ENCODE data around the gene MORF4L2. TPM values are rescaled to one million over a fixed set of nuclear protein-coding genes. Genes with fewer than 3 reads are reported as not detected.

Gene MORF4L2
- total RNA-seq, 1 donor from 2014 or later = 1,394 TPM

DNA sequence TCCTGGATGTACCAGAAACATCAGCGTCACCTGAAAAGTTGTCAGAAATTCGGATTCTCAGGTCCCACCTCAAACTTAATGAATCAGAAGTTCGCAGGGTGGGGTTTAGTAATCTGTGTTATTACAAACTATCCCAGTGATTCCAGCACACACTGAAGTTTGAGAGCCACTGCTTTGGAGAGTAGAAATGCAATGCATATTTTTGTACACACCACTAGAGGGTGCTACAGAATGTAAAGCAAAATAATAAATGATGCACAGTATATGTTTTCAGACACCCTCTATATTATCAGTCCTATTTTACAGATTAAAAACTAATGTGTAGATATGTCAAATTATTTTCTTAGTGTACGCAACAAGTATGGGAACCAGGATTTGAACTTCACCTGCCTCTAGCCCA lies 2.4 kb upstream of the MORF4L2 start:
- peaks cover 13% of the 10 kb centered on the region for H4K20me1 ChIP-seq (ENCODE audit: low read depth)
- Mint-ChIP-seq H3K9me3 (no peaks in the 10 kb centered on the region), H3K27ac (no peak overlapping the region), H3K4me3 (no peak overlapping the region), H3K4me1 (peaks cover 4% of the 10 kb centered on the region), H3K27me3 (ENCODE audit: insufficient read depth, low read depth) (no peaks in the 10 kb centered on the region), H3K36me3 (peaks cover under 1% of the 10 kb centered on the region)
- DNase-seq (ENCODE audit: low spot score) = peak; percentile 61
- peaks cover 13% of the 10 kb centered on the region for H3K4me1 ChIP-seq
- no peaks in the 10 kb centered on the region for H3K9me3 ChIP-seq (ENCODE audit: low read depth)
- TF ChIP-seq, protein P1, sequence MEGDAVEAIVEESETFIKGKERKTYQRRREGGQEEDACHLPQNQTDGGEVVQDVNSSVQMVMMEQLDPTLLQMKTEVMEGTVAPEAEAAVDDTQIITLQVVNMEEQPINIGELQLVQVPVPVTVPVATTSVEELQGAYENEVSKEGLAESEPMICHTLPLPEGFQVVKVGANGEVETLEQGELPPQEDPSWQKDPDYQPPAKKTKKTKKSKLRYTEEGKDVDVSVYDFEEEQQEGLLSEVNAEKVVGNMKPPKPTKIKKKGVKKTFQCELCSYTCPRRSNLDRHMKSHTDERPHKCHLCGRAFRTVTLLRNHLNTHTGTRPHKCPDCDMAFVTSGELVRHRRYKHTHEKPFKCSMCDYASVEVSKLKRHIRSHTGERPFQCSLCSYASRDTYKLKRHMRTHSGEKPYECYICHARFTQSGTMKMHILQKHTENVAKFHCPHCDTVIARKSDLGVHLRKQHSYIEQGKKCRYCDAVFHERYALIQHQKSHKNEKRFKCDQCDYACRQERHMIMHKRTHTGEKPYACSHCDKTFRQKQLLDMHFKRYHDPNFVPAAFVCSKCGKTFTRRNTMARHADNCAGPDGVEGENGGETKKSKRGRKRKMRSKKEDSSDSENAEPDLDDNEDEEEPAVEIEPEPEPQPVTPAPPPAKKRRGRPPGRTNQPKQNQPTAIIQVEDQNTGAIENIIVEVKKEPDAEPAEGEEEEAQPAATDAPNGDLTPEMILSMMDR (IDR thresholded peaks at IDR 0.05) = peak; percentile 81
- TF ChIP-seq EZH2phosphoT487 (IDR thresholded peaks at IDR 0.05) = no peak
- peaks cover 25% of the 10 kb centered on the region for H3K79me2 ChIP-seq (ENCODE audit: low read depth)
- H3K9ac ChIP-seq = no peak overlapping the region
- peaks cover 39% of the 10 kb centered on the region for H3F3A ChIP-seq (ENCODE audit: low read depth)
- no peak overlapping the region for H3K4me3 ChIP-seq
- no peaks in the 10 kb centered on the region for H3K27me3 ChIP-seq
- no peak overlapping the region for H3K27ac ChIP-seq
- peak overlapping the region; percentile 32 for H2AFZ ChIP-seq (replicated peaks)
- H3K36me3 ChIP-seq = peaks cover 13% of the 10 kb centered on the region
- peak overlapping the region; percentile 77 for H3K4me2 ChIP-seq

DNA sequence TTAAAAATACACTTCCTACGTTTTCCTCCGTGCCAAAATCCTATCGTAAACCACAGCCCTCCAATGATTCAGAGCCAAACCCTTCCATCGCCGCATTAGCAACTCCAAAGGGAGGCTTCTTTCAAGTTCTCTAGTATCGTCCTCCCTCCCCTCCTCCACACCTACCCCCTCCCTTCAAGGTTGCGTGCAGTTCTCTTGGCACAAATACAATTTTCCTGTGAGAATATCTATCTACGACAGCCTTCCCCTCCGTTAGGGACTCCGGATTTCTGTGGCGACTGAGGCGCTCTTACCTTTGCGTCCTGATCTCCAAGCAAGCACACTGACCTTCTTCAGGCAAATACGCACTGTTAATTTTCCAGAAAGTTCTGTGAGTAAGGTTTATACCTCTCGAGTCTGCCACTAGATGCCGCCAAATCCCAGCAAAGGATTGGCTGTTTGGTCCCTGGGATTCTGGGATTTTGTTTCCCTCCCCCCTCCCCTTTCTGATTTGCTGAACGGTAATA lies 1.2 kb upstream of the MORF4L2 start:
- H3K36me3 ChIP-seq = peaks cover 20% of the 10 kb centered on the region
- peaks cover 6% of the 10 kb centered on the region for H3K36me3 Mint-ChIP-seq
- peaks cover 46% of the 10 kb centered on the region for H3F3A ChIP-seq (ENCODE audit: low read depth)
- peaks cover 14% of the 10 kb centered on the region for H3K4me1 ChIP-seq
- no peaks in the 10 kb centered on the region for H3K9me3 ChIP-seq (ENCODE audit: low read depth)
- H4K20me1 ChIP-seq (ENCODE audit: low read depth) = peaks cover 21% of the 10 kb centered on the region
- H3K4me2 ChIP-seq = peak overlapping the region; percentile 77
- peak; percentile 89 for DNase-seq (ENCODE audit: low spot score)
- no peak overlapping the region for H3K9ac ChIP-seq
- H3K4me3 Mint-ChIP-seq = no peak overlapping the region
- TF ChIP-seq EZH2 (IDR thresholded peaks at IDR 0.05) = no peak
- TF ChIP-seq, protein P1 (IDR thresholded peaks at IDR 0.05) = peak; percentile 86
- peak overlapping the region; percentile 89 for H3K4me3 ChIP-seq
- H3K9me3 Mint-ChIP-seq = no peaks in the 10 kb centered on the region
- peak overlapping the region; percentile 83 for H3K27ac ChIP-seq
- H2AFZ ChIP-seq (replicated peaks) = peak overlapping the region; percentile 44
- no peaks in the 10 kb centered on the region for H3K27me3 ChIP-seq
- H3K27me3 Mint-ChIP-seq (ENCODE audit: insufficient read depth, low read depth) = no peaks in the 10 kb centered on the region
- H3K4me1 Mint-ChIP-seq = peaks cover 4% of the 10 kb centered on the region
- H3K79me2 ChIP-seq (ENCODE audit: low read depth) = peaks cover 37% of the 10 kb centered on the region
- no peak overlapping the region for H3K27ac Mint-ChIP-seq

DNA sequence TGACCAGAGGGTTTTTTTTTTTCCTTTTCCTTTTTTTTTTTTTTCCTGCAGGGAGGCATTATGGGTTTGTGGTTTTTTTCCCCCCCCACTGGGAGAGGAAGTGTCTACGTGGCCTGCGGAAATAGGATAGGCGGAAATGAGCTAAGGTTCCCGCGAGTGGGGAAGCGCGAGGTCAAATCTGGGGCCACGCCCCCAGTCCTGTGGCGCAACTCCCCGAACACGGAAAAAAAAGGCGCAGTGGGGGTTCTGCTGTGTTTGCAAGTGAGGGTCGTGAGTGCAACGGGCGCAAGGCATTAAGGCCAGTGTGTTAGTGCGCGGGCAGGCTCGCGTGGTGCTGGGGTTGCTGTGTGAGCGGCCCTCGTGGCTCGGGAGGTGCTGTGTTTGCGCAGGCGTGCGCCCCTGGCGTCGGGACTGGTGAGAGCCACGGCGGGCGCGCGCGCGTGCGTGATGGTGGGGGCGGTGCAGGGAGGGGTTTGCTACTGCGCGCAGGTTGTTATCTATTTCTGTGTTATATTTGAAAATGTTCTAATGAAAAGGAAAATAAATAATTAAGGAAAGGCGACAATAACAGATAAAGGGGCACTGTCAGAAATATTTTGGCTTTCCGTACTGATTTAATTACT lies 685 bp upstream of the MORF4L2 start:
- H3K4me1 Mint-ChIP-seq = peaks cover 4% of the 10 kb centered on the region
- peaks cover 52% of the 10 kb centered on the region for H3F3A ChIP-seq (ENCODE audit: low read depth)
- H2AFZ ChIP-seq (replicated peaks) = peak overlapping the region; percentile 44
- H3K36me3 Mint-ChIP-seq = peaks cover 6% of the 10 kb centered on the region
- peaks cover 25% of the 10 kb centered on the region for H3K36me3 ChIP-seq
- peaks cover 27% of the 10 kb centered on the region for H4K20me1 ChIP-seq (ENCODE audit: low read depth)
- H3K27ac Mint-ChIP-seq = no peak overlapping the region
- H3K4me3 Mint-ChIP-seq = no peak overlapping the region
- TF ChIP-seq EZH2phosphoT487 (IDR thresholded peaks at IDR 0.05) = no peak
- TF ChIP-seq, protein P1 (IDR thresholded peaks at IDR 0.05) = peak; percentile 62
- TF ChIP-seq EZH2 (IDR thresholded peaks at IDR 0.05) = no peak
- peak overlapping the region; percentile 77 for H3K4me2 ChIP-seq
- H3K4me1 ChIP-seq = peaks cover 14% of the 10 kb centered on the region
- H3K79me2 ChIP-seq (ENCODE audit: low read depth) = peaks cover 43% of the 10 kb centered on the region
- H3K9me3 ChIP-seq (ENCODE audit: low read depth) = no peaks in the 10 kb centered on the region
- H3K4me3 ChIP-seq = peak overlapping the region; percentile 89
- peak overlapping the region; percentile 83 for H3K27ac ChIP-seq
- DNase-seq (ENCODE audit: low spot score) = peak; percentile 91
- H3K9me3 Mint-ChIP-seq = no peaks in the 10 kb centered on the region
- no peaks in the 10 kb centered on the region for H3K27me3 ChIP-seq
- H3K27me3 Mint-ChIP-seq (ENCODE audit: insufficient read depth, low read depth) = no peaks in the 10 kb centered on the region
- H3K9ac ChIP-seq = peak overlapping the region; percentile 36

Data from neural progenitor cell (in vitro differentiated cells).